Measurements from ENCODE around the gene KDELR3. TPM values are rescaled to one million over a fixed set of nuclear protein-coding genes. Genes with fewer than 3 reads are reported as not detected.

KDELR3 gene
- total RNA-seq, 4 donors from 2014 or later: 2.6 to 19.7 (median 5.4) TPM

GRCh38 chr22:38519453-38520250, 51.8 kb downstream of the KDELR3 start:
- WGBS, 2 donors (ENCODE audit: low coverage in 1 of 2): 79 to 100% methylated on average over 2 of the region's 2 CpGs
- Histone ChIP-seq H3K27ac (no peak overlapping the region), H3K9me3 (no peaks in the 10 kb centered on the region), H3K4me3 (no peak overlapping the region), H3K36me3 (no peaks in the 10 kb centered on the region), H3K27me3 (peaks cover 6% of the 10 kb centered on the region), H3K4me1 (no peaks in the 10 kb centered on the region)
- TF ChIP-seq POLR2A (IDR thresholded peaks at IDR 0.05) (no peak), POLR2AphosphoS5 (IDR thresholded peaks at IDR 0.05) (no peak)
- ATAC-seq: no peak

- ATAC-seq: no peak
- no peaks in the 10 kb centered on the region for H3K9me3 ChIP-seq
- H3K27me3 ChIP-seq: peaks cover 16% of the 10 kb centered on the region
- no peak overlapping the region for H3K4me3 ChIP-seq
- H3K27ac ChIP-seq: no peak overlapping the region
- H3K4me1 ChIP-seq: no peaks in the 10 kb centered on the region
- no peaks in the 10 kb centered on the region for H3K36me3 ChIP-seq
- TF ChIP-seq CTCF (IDR thresholded peaks at IDR 0.05) (no peak), EP300 (IDR thresholded peaks at IDR 0.05) (no peak)
- WGBS, 2 donors (ENCODE audit: low coverage in 1 of 2): 77 to 100% methylated on average over 2 to 3 of the region's 3 CpGs
Measured at GRCh38 chr22:38523029-38523428, 55.1 kb downstream of the KDELR3 start.

DNA sequence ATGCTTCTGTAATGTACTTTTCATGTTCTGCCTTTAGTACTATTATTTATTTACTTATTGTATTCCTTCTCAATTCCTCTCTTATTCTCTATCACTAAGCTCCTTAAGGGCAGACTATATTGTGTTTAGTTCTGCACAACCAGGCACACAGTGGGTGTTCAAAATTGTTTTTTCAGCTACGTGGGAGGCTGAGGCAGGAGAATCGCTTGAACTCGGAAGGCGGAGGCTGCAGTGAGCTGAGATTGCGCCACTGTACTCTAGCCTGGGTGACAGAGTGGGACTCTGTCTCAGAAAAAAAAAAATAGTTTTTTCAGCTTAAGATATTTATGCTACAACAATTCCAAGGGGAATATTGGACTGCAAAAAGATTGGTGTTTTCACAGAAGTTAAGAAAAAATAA, 55.6 kb downstream of the KDELR3 start:
- Histone ChIP-seq H3K27me3 (peaks cover 16% of the 10 kb centered on the region), H3K27ac (no peak overlapping the region), H3K4me1 (no peaks in the 10 kb centered on the region), H3K4me3 (no peak overlapping the region), H3K9me3 (no peaks in the 10 kb centered on the region), H3K36me3 (no peaks in the 10 kb centered on the region)
- no peak for ATAC-seq
- 90 to 91% methylated on average over 4 to 5 of the region's 5 CpGs for WGBS, 2 donors (ENCODE audit: low coverage in 1 of 2)
- no peak for TF ChIP-seq CTCF (IDR thresholded peaks at IDR 0.05)
- TF ChIP-seq EP300 (IDR thresholded peaks at IDR 0.05): no peak
- TF ChIP-seq POLR2AphosphoS5 (IDR thresholded peaks at IDR 0.05): no peak
- no peak for TF ChIP-seq POLR2A (IDR thresholded peaks at IDR 0.05)

GRCh38 chr22:38524429-38524828, 56.5 kb downstream of the KDELR3 start:
- 65 to 78% methylated on average over 1 to 2 of the region's 3 CpGs for WGBS, 2 donors (ENCODE audit: low coverage in 1 of 2)
- H3K27ac ChIP-seq: no peak overlapping the region
- H3K9me3 ChIP-seq: no peaks in the 10 kb centered on the region
- no peak for TF ChIP-seq CTCF (IDR thresholded peaks at IDR 0.05)
- TF ChIP-seq POLR2A (IDR thresholded peaks at IDR 0.05): no peak
- no peak for TF ChIP-seq EP300 (IDR thresholded peaks at IDR 0.05)
- no peak for TF ChIP-seq POLR2AphosphoS5 (IDR thresholded peaks at IDR 0.05)
- H3K36me3 ChIP-seq: no peaks in the 10 kb centered on the region
- H3K4me3 ChIP-seq: no peak overlapping the region
- peaks cover 16% of the 10 kb centered on the region for H3K27me3 ChIP-seq
- no peaks in the 10 kb centered on the region for H3K4me1 ChIP-seq
- ATAC-seq: no peak

DNA sequence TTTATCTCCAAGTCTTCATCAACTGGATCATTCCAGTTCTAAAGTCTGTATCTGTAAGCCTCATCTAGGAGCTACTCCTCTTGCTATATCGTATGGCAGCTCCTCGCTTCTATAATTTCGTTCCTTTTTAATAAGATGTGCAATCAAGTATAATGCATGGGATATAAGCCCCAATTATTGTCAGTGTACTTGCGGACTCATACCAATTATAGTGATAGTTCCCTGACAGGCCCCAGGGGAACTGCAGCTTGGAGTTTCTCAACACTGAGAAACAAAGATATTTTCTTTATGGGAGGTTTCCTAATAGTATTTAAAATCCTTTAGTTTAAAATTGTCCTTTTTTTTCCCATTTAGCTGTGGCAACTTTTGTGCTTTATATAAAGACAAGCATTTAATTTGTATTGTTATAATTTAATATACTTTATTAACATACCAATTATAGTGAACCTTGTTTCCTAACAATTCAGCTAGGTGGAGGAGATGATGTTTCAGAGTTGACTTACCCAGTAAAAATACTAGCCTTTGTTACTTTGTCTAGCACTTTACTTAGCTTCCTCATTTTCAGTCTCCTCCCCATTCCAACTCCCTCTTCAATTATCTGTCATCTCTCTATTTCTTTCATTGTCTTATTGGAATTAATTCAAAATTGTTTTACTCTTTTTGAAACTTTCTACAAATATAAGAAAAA, 63.5 kb downstream of the KDELR3 start:
- no peak for TF ChIP-seq EP300 (IDR thresholded peaks at IDR 0.05)
- TF ChIP-seq POLR2AphosphoS5 (IDR thresholded peaks at IDR 0.05): no peak
- no peak for TF ChIP-seq POLR2A (IDR thresholded peaks at IDR 0.05)
- TF ChIP-seq CTCF (IDR thresholded peaks at IDR 0.05): no peak
- H3K27ac ChIP-seq: no peak overlapping the region

More for the DNA sequence above, 63.5 kb downstream of the KDELR3 start:
- Histone ChIP-seq H3K27me3 (peaks cover 5% of the 10 kb centered on the region), H3K9me3 (no peaks in the 10 kb centered on the region), H3K4me1 (no peaks in the 10 kb centered on the region), H3K4me3 (no peak overlapping the region), H3K36me3 (no peaks in the 10 kb centered on the region)
- WGBS, 2 donors (ENCODE audit: low coverage in 1 of 2): 88 to 93% methylated on average over 4 of the region's 4 CpGs
- no peak for ATAC-seq

Other genes with a start within 250 kb of the KDELR3 start
- 100 to 1,000 TPM in 1 of 4 donors, 10 to 100 TPM in 3; 52.0 to 108 (median 64.9) TPM for gene TMEM184B, start 195.1 kb upstream of the KDELR3 start, total RNA-seq
- 10 to 100 TPM; 70.3 to 90.3 (median 80.0) TPM for gene CSNK1E, start 150.7 kb upstream of the KDELR3 start, total RNA-seq
- not detected for gene KCNJ4, start 12.9 kb upstream of the KDELR3 start, total RNA-seq
- 100 to 1,000 TPM; 323 to 610 (median 490) TPM for gene DDX17, start 38.2 kb downstream of the KDELR3 start, total RNA-seq
- gene DMC1, start 102.1 kb downstream of the KDELR3 start, total RNA-seq: 1 to 10 TPM; 1.7 to 5.0 (median 2.2) TPM
- gene FAM227A, start 188.3 kb downstream of the KDELR3 start, total RNA-seq: 1 to 10 TPM in 1 of 4 donors, under 1 TPM in 3; 0.07 to 1.2 (median 0.60) TPM
- gene CBY1, start 188.5 kb downstream of the KDELR3 start, total RNA-seq: 10 to 100 TPM; 21.0 to 46.6 (median 31.7) TPM
- 10 to 100 TPM; 29.6 to 41.2 (median 32.2) TPM for gene TOMM22, start 213.9 kb downstream of the KDELR3 start, total RNA-seq
- 10 to 100 TPM; 47.5 to 67.0 (median 64.6) TPM for gene JOSD1, start 232.8 kb downstream of the KDELR3 start, total RNA-seq
- 10 to 100 TPM; 46.9 to 63.0 (median 51.6) TPM for gene GTPBP1, start 237.8 kb downstream of the KDELR3 start, total RNA-seq

Data from gastroesophageal sphincter (tissue), 4 donors.